ENCODE results near the gene LPXN.

- no peak for TF ChIP-seq CTCF (IDR thresholded peaks at IDR 0.05; ENCODE audit: low read length)
- no peak for TF ChIP-seq EZH2 (IDR thresholded peaks at IDR 0.05; ENCODE audit: borderline replicate concordance, low read length)
Observed at GRCh38 chr11:58505849-58506248, 69.8 kb downstream of the LPXN start.

Data from OCI-LY1 (cell line).